Mononuclear cell (primary cell): ENCODE measurements around the gene BRICD5. TPM values are rescaled to one million over a fixed set of nuclear protein-coding genes. Genes with fewer than 3 reads are reported as not detected.

Experiments used
- H3K27me3 ChIP-seq: 2 replicates; pipeline ENCODE4 v1.6.0; 2011; ENCODE audit warnings: low read length, control low read depth; ENCODE audit not compliant: insufficient read depth
- H3K4me1 ChIP-seq: 2 replicates; pipeline ENCODE4 v1.5.1; 2011; ENCODE audit warnings: mild to moderate bottlenecking, low read length, control low read depth; ENCODE audit not compliant: insufficient read depth
- H3K4me3 ChIP-seq: 2 replicates; pipeline ENCODE4 v1.5.1; 2011; ENCODE audit warnings: mild to moderate bottlenecking, low read length, moderate library complexity
- H3K9me3 ChIP-seq: 2 replicates; pipeline ENCODE4 v1.5.1; 2011; ENCODE audit warnings: low read depth, mild to moderate bottlenecking, control low read depth, low read length
- total RNA-seq: library from RNA; depleted of rRNA; stranded (reverse); fragments of >200 nt; gene quantifications from one replicate; pipeline ENCODE4 v1.2.3, GENCODE V29; 2012

Gene BRICD5
- total RNA-seq, 1 donor = 0.84 TPM

DNA sequence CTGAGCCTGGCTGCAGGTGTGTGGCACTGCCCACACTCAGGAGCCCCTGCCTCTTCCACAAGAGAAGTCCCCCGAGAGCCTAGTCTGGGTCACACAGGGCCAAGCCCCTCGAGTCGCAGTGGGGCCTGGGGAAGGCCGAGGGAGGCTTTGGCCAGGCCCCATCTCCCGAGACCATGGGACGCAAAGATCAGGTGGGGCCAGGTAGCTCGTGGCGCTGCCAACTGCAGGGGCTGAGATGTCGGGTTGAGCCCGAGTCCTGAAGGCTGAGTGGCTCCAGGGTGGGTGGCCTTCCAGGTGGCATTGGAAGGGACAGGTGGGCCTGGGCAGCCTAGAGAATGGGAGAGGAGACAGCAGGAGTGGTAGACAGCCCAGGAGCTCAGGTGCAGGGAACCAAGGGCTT is 48.8 kb downstream of the BRICD5 start:
- H3K9me3 ChIP-seq = no peaks in the 10 kb centered on the region
- H3K4me3 ChIP-seq = no peak overlapping the region
- H3K27me3 ChIP-seq = no peaks in the 10 kb centered on the region
- peaks cover 13% of the 10 kb centered on the region for H3K4me1 ChIP-seq

DNA sequence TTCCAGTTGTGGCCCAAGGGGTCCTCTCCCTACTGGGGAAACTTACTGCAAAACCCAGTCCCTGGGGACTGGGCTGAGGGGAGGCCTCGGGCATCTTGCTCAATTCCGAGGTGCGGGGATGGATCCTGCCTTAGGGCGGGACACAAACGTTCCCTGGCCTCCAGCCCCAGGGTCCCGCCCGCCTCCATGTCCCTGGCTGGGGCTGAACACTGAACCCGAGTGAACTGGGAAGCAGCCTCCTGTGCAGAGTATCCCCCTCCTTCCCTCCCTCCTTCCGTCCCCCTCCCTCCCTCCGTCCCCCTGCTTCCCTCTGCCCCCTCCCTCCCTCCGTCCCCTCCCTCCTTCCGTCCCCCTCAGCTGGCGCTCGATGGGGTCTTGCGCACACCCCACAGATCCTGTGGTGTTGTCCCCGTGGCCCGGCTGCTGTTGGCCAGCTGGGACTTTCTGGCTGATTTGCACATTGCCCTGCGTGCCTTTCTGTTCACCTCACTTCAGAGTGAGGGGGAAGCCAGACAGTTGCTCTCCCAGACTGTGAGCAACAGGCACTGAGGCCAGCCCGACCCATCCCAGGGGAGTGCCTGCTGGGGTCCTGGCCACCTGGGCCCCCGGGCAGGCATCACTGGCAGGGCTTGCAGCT is 49.6 kb downstream of the BRICD5 start:
- Histone ChIP-seq H3K4me3 (no peak overlapping the region), H3K9me3 (no peaks in the 10 kb centered on the region), H3K4me1 (peaks cover 21% of the 10 kb centered on the region), H3K27me3 (no peaks in the 10 kb centered on the region)

Other genes starting within 250 kb of the BRICD5 start
- 2,256 TPM for gene RPS2, start 246.0 kb downstream of the BRICD5 start, total RNA-seq
- not detected for gene RNF151, start 244.0 kb downstream of the BRICD5 start, total RNA-seq
- 6.4 TPM for gene TBL3, start 238.8 kb downstream of the BRICD5 start, total RNA-seq
- gene NOXO1, start 229.4 kb downstream of the BRICD5 start, total RNA-seq = not detected
- gene GFER, start 226.7 kb downstream of the BRICD5 start, total RNA-seq = 9.0 TPM
- 2.9 TPM for gene SYNGR3, start 220.9 kb downstream of the BRICD5 start, total RNA-seq
- 18.6 TPM for gene ZNF598, start 201.0 kb downstream of the BRICD5 start, total RNA-seq
- gene NPW, start 191.1 kb downstream of the BRICD5 start, total RNA-seq = not detected
- gene NHERF2, start 184.0 kb downstream of the BRICD5 start, total RNA-seq = 0.84 TPM
- gene NTHL1, start 163.0 kb downstream of the BRICD5 start, total RNA-seq = 3.1 TPM
- 28.3 TPM for gene TSC2, start 162.9 kb downstream of the BRICD5 start, total RNA-seq
- 49.6 TPM for gene PKD1, start 75.0 kb downstream of the BRICD5 start, total RNA-seq
- gene RAB26, start 62.2 kb downstream of the BRICD5 start, total RNA-seq = not detected
- gene TRAF7, start 55.1 kb downstream of the BRICD5 start, total RNA-seq = 17.9 TPM
- not detected for gene CASKIN1, start 14.3 kb downstream of the BRICD5 start, total RNA-seq
- gene MLST8, start 5.4 kb downstream of the BRICD5 start, total RNA-seq = 11.0 TPM
- 9.8 TPM for gene PGP, start 4.0 kb upstream of the BRICD5 start, total RNA-seq
- 14.0 TPM for gene E4F1, start 12.7 kb upstream of the BRICD5 start, total RNA-seq
- 0.21 TPM for gene DNASE1L2, start 25.6 kb upstream of the BRICD5 start, total RNA-seq
- gene ECI1, start 40.7 kb upstream of the BRICD5 start, total RNA-seq = 10.5 TPM
- gene RNPS1, start 57.3 kb upstream of the BRICD5 start, total RNA-seq = 156 TPM
- gene ABCA3, start 129.9 kb upstream of the BRICD5 start, total RNA-seq = 1.9 TPM
- gene CCNF, start 218.6 kb upstream of the BRICD5 start, total RNA-seq = 1.2 TPM
- not detected for gene TEDC2, start 249.2 kb upstream of the BRICD5 start, total RNA-seq